HepG2 (cell line): ENCODE results near the gene CAPN15. TPM values are rescaled to one million over a fixed set of nuclear protein-coding genes. Genes with fewer than 3 reads are reported as not detected.

Experiments used
- AGO1 ChIP-seq: fragments of 200-400 bp; formaldehyde crosslinking; IDR thresholded peaks from 2 replicates; pipeline ENCODE4 v1.6.1; 2017; ENCODE audit warnings: mild to moderate bottlenecking, low read depth, low read length, moderate library complexity; ENCODE audit not compliant: poor library complexity, severe bottlenecking
- FOXK1 ChIP-seq: sonication (generic); formaldehyde crosslinking; IDR thresholded peaks from 2 replicates; pipeline ENCODE4 v1.4.0; 2020; ENCODE audit warnings: low read depth, missing genetic modification reagents, borderline replicate concordance
- KLF9 ChIP-seq: IDR thresholded peaks from 2 replicates; pipeline ENCODE4 v1.6.1; 2016; ENCODE audit warnings: low read depth
- KMT2B ChIP-seq: IDR thresholded peaks from 2 replicates; pipeline ENCODE4 v1.6.1; 2016; ENCODE audit warnings: missing genetic modification reagents, missing compliant biosample characterization
- MED8 ChIP-seq: sonication (generic); formaldehyde crosslinking; IDR thresholded peaks from 2 replicates; pipeline ENCODE4 v1.8.1; 2023; ENCODE audit warnings: mild to moderate bottlenecking, missing genetic modification reagents; ENCODE audit not compliant: insufficient replicate concordance
- MEIS1 ChIP-seq: sonication (generic); formaldehyde crosslinking; IDR thresholded peaks from 2 replicates; pipeline ENCODE4 v1.9.0; 2021; ENCODE audit warnings: mild to moderate bottlenecking, missing genetic modification reagents, moderate library complexity, borderline replicate concordance
- NFYC ChIP-seq: IDR thresholded peaks from 2 replicates; pipeline ENCODE4 v1.6.1; 2016; ENCODE audit warnings: missing genetic modification reagents, missing compliant biosample characterization
- PHF8 ChIP-seq: sonication (generic); formaldehyde crosslinking; IDR thresholded peaks from 2 replicates; pipeline ENCODE4 v1.5.0; 2020; ENCODE audit warnings: missing genetic modification reagents
- REL ChIP-seq: sonication (generic); formaldehyde crosslinking; conservative IDR thresholded peaks from 2 replicates; pipeline ENCODE4 v1.8.0; 2022; ENCODE audit warnings: mild to moderate bottlenecking, missing genetic modification reagents, moderate library complexity
- RNF2 ChIP-seq: fragments of 450-650 bp; conservative IDR thresholded peaks from 2 replicates; pipeline ENCODE4 v1.6.1; 2016; ENCODE audit warnings: low read depth
- RXRA ChIP-seq: sonication (generic); formaldehyde crosslinking; IDR thresholded peaks from 2 replicates; pipeline ENCODE4 v1.5.1; 2020; ENCODE audit warnings: missing genetic modification reagents
- WIZ ChIP-seq: sonication (generic); formaldehyde crosslinking; IDR thresholded peaks from 2 replicates; pipeline ENCODE4 v1.5.1; 2020; ENCODE audit warnings: mild to moderate bottlenecking, missing genetic modification reagents
- ZFP90 ChIP-seq: sonication (generic); formaldehyde crosslinking; IDR thresholded peaks from 2 replicates; pipeline ENCODE4 v1.8.0; 2022; ENCODE audit warnings: missing genetic modification reagents, mild to moderate bottlenecking, inconsistent platforms, borderline replicate concordance
- ZNF367 ChIP-seq: sonication (generic); formaldehyde crosslinking; IDR thresholded peaks from 2 replicates; pipeline ENCODE4 v1.4.0; 2020; ENCODE audit warnings: missing genetic modification reagents, borderline replicate concordance
- ZNF652 ChIP-seq: IDR thresholded peaks from 2 replicates; pipeline ENCODE4 v1.6.1; 2016; ENCODE audit warnings: low read depth, borderline replicate concordance
- ZNF768 ChIP-seq: sonication (generic); formaldehyde crosslinking; IDR thresholded peaks from 2 replicates; pipeline ENCODE4 v1.4.0; 2020; ENCODE audit warnings: missing genetic modification reagents
- ZNF782 ChIP-seq: sonication (generic); formaldehyde crosslinking; IDR thresholded peaks from 2 replicates; pipeline ENCODE4 v1.4.0; 2020; ENCODE audit warnings: missing genetic modification reagents, mild to moderate bottlenecking, borderline replicate concordance
- polyA plus RNA-seq, 8 experiments: library from polyadenylated mRNA; depleted of rRNA in 3 of 8; stranded (reverse) in 7 of 8; unstranded in 1 of 8; fragments of >200 nt; fragmentation: Illumina TruSeq in 4 of 8; extraction: Trizol in 4 of 8; gene quantifications; 2 replicates each; pipeline versions ENCODE4 v1.2.1 to v1.2.3, GENCODE V29; 2011 to 2016; ENCODE audit warnings: low read depth in 4 of 8, missing spikeins in 1 of 8, mixed read lengths in 1 of 8; ENCODE audit not compliant: insufficient read depth in 1 of 8
- total RNA-seq, 5 experiments: library from RNA; depleted of rRNA; stranded (reverse); fragments of >200 nt; fragmentation: Illumina TruSeq; extraction: Trizol; gene quantifications; 2 replicates each; pipeline ENCODE4 v1.2.3, GENCODE V29; 2016; ENCODE audit warnings: low read depth in 1 of 5
- TF ChIP-seq, protein P1 (sequence below): IDR thresholded peaks from 2 replicates; pipeline ENCODE4 v1.6.1; 2016; ENCODE audit warnings: low read depth
- TF ChIP-seq, protein P2 (sequence below): IDR thresholded peaks from 2 replicates; pipeline ENCODE4 v1.6.1; 2016; ENCODE audit warnings: missing compliant biosample characterization, missing genetic modification reagents, borderline replicate concordance
- TF ChIP-seq, protein P3 (sequence below): sonication (generic); formaldehyde crosslinking; IDR thresholded peaks from 2 replicates; pipeline ENCODE4 v1.4.0; 2020; ENCODE audit warnings: mild to moderate bottlenecking, missing genetic modification reagents
- TF ChIP-seq, protein P4 (sequence below): sonication (generic); formaldehyde crosslinking; IDR thresholded peaks from 2 replicates; pipeline ENCODE4 v1.9.0; 2022; ENCODE audit warnings: missing genetic modification reagents, mild to moderate bottlenecking, borderline replicate concordance
- TF ChIP-seq, protein P5 (sequence below): sonication (generic); formaldehyde crosslinking; conservative IDR thresholded peaks from 2 replicates; pipeline ENCODE4 v1.4.0; 2020; ENCODE audit warnings: missing genetic modification reagents

CAPN15 gene
- total and polyA plus RNA-seq, 2 of the 13 experiments (the other 11 are each of a cell fraction or from before 2014, with no cell fraction given), result 14.9 to 24.5 TPM

DNA sequence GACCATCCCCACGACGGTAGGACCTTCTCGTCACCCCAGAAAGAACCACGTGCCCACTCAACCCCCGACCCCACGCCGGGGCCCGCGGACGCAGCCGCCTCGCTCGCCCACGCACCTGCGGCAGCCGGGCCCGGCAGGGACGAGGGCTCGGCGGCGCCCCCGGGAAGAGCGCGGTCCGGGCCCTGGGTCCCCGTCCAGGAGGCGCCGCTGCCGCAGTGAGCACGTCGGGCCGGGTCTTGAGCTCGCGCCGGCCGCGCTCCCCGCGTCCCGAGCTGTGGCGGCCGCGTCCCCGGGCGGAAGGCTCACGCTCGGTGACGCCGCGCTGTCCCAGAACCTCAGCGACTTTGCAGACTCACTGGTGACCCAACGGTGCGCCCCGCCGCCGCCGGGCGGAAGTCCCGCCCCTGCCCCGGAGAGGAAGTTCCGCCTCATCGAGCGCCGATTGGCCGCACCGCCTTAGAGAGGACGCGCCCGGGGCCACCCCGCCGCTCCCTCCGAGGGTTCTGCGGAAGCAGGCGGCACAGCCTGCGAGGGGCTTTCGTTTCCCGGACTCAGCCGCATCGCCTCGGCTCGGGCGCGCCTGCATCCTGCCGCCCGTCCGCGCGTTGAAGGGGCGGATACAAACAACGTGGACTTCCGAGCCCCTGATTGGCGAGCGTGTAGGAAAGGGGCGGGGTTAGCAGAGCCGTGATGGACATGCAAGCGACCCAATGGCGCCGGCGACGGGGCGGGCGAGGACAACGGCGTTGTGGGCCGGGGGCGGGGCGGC is 61.6 kb downstream of the CAPN15 start (continued):
- TF ChIP-seq, protein P1, sequence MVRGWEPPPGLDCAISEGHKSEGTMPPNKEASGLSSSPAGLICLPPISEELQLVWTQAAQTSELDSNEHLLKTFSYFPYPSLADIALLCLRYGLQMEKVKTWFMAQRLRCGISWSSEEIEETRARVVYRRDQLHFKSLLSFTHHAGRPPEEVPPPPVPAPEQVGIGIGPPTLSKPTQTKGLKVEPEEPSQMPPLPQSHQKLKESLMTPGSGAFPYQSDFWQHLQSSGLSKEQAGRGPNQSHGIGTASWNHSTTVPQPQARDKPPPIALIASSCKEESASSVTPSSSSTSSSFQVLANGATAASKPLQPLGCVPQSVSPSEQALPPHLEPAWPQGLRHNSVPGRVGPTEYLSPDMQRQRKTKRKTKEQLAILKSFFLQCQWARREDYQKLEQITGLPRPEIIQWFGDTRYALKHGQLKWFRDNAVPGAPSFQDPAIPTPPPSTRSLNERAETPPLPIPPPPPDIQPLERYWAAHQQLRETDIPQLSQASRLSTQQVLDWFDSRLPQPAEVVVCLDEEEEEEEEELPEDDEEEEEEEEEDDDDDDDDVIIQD (CRISPR knock-in tag), result 0 out of 2 replicates have a peak, but pooled peaks have one; percentile 17
- TF ChIP-seq REL (CRISPR knock-in tag) (no peak), ZNF652 (CRISPR knock-in tag) (no peak), ZNF768 (peak; percentile 53; the same call in 1 of the 2 replicates), FOXK1 (peak; percentile 81), ZFP90 (CRISPR knock-in tag) (peak; percentile 65; the same call in 1 of the 2 replicates), MED8 (peak; percentile 81), PHF8 (CRISPR knock-in tag) (peak; percentile 65; the same call in 1 of the 2 replicates), WIZ (no peak), KLF9 (CRISPR knock-in tag) (0 out of 2 replicates have a peak, but pooled peaks have one; percentile 6), NFYC (CRISPR knock-in tag) (peak; percentile 72), AGO1 (peak; percentile 40), ZNF367 (no peak), ZNF782 (peak; percentile 62; the same call in 1 of the 2 replicates), RNF2 (0 out of 2 replicates have a peak, but pooled peaks have one; percentile 43), MEIS1 (CRISPR knock-in tag) (0 out of 2 replicates have a peak, but pooled peaks have one; percentile 72), KMT2B (CRISPR knock-in tag) (peak; percentile 87), RXRA (CRISPR knock-in tag) (peak; percentile 38; the same call in 1 of the 2 replicates)
- TF ChIP-seq, protein P2, sequence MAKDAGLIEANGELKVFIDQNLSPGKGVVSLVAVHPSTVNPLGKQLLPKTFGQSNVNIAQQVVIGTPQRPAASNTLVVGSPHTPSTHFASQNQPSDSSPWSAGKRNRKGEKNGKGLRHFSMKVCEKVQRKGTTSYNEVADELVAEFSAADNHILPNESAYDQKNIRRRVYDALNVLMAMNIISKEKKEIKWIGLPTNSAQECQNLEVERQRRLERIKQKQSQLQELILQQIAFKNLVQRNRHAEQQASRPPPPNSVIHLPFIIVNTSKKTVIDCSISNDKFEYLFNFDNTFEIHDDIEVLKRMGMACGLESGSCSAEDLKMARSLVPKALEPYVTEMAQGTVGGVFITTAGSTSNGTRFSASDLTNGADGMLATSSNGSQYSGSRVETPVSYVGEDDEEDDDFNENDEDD (CRISPR knock-in tag), result peak; percentile 34; the same call in 1 of the 2 replicates
- TF ChIP-seq, protein P3, sequence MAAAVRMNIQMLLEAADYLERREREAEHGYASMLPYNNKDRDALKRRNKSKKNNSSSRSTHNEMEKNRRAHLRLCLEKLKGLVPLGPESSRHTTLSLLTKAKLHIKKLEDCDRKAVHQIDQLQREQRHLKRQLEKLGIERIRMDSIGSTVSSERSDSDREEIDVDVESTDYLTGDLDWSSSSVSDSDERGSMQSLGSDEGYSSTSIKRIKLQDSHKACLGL (CRISPR knock-in tag), result peak; percentile 87
- TF ChIP-seq, protein P4, sequence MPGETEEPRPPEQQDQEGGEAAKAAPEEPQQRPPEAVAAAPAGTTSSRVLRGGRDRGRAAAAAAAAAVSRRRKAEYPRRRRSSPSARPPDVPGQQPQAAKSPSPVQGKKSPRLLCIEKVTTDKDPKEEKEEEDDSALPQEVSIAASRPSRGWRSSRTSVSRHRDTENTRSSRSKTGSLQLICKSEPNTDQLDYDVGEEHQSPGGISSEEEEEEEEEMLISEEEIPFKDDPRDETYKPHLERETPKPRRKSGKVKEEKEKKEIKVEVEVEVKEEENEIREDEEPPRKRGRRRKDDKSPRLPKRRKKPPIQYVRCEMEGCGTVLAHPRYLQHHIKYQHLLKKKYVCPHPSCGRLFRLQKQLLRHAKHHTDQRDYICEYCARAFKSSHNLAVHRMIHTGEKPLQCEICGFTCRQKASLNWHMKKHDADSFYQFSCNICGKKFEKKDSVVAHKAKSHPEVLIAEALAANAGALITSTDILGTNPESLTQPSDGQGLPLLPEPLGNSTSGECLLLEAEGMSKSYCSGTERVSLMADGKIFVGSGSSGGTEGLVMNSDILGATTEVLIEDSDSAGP (CRISPR knock-in tag), result peak; percentile 58; the same call in 1 of the 2 replicates
- TF ChIP-seq, protein P5, sequence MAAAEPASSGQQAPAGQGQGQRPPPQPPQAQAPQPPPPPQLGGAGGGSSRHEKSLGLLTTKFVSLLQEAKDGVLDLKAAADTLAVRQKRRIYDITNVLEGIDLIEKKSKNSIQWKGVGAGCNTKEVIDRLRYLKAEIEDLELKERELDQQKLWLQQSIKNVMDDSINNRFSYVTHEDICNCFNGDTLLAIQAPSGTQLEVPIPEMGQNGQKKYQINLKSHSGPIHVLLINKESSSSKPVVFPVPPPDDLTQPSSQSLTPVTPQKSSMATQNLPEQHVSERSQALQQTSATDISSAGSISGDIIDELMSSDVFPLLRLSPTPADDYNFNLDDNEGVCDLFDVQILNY (CRISPR knock-in tag), result no peak; the same call in 1 of the 2 replicates
